IPS-NIHi11 (cell line): ENCODE results near the gene STOM.
"Not testable (repeated sequence)": the region's sequence is repeated elsewhere in the genome, so short reads cannot be mapped to it uniquely, and the experiment has no call there.

Source experiments
- DNase-seq: peaks from one replicate; pipeline ENCODE4 v3.0.0; 2012; ENCODE audit warnings: mixed read lengths, low spot score

Gene STOM, protein sequence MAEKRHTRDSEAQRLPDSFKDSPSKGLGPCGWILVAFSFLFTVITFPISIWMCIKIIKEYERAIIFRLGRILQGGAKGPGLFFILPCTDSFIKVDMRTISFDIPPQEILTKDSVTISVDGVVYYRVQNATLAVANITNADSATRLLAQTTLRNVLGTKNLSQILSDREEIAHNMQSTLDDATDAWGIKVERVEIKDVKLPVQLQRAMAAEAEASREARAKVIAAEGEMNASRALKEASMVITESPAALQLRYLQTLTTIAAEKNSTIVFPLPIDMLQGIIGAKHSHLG

GRCh38 chr9:121369595-121370265, at the start of gene STOM:
Gene STOM (minus strand): TSS chr9:121370250. CDS start chr9:121370187, 63 bp downstream.
- no peak for DNase-seq

GRCh38 chr9:121411993-121412392, 41.9 kb upstream of the STOM start:
- no peak for DNase-seq

DNA sequence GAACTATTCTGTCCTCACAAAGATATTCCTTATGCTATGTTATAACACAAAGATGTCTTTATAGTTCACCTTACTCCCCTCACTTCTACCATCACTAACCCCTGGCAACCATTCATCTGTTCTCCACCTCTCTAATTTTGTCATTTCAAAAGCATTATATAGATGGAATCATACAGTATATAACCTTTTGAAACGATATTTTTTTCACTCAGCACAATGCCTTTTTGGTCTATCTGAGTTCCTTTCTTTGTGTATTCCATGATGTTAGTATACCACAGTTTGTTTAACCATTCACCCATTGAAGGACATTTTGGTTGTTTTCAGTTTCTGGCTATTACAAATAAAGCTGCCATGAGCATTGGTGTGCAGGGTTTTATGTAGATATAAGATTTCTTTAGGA, 35.8 kb upstream of the STOM start:
- no peak for DNase-seq

- no peak for DNase-seq
Observed at GRCh38 chr9:121404906-121405305, 34.9 kb upstream of the STOM start.

DNA sequence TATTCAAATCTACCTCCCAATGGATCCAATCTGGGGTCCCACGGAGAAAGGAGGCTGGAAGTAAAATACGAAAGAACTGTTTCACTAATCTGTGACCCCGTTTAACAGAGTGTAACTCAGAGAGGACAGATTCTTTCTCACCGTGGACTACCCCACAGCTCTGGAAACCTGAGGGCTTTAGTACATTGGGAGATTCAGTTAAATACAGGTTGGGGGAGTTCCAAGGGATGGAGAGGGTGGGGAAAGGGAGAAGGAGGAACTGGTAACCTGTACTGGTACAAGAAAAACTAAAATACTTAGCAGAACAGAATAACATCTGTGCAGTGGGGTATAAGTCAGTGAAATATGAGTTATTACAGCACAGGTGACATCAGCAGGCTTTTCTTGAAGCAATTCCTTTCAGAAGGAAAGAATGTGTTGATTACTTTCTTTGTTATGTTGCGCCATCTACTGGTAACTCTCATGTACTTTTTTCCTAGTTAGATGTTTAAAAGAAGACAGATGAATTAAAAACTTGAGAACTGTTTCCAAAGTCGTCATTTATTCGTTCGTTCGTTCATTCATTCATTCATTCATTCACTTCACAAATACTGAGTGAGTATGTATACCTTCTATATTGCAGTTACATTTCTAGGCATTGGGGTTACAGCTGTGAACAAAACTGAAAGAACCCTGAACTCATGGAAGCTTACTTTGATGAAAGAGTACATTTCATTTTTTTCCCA, 30.0 kb upstream of the STOM start:
- peak; percentile 41 for DNase-seq

- no peak for DNase-seq
Observed at GRCh38 chr9:121399126-121399882, 29.3 kb upstream of the STOM start.

GRCh38 chr9:121398374-121398773, 28.3 kb upstream of the STOM start:
- no peak for DNase-seq

- DNase-seq: not testable (repeated sequence)
Observed at GRCh38 chr9:121397277-121397676, 27.2 kb upstream of the STOM start.

DNA sequence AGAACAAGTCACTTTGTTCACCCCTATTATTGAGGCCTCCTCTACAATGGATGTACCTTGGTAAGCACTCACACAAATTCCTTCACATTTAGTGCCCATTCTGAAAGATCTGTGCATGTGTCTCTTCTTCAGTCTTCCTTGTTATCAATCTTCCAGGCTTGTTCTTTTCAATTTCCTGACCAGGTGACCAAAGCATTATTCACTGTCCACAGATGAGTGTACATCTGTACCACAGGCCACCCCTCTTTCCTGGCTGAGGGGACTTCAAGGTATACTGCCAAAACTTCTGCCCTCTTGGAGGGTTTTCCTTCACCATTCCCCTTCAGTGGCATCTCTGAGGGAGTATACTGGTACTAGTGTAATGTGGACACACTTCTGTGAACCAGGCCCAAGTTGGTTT, 25.5 kb upstream of the STOM start:
- no peak for DNase-seq

DNA sequence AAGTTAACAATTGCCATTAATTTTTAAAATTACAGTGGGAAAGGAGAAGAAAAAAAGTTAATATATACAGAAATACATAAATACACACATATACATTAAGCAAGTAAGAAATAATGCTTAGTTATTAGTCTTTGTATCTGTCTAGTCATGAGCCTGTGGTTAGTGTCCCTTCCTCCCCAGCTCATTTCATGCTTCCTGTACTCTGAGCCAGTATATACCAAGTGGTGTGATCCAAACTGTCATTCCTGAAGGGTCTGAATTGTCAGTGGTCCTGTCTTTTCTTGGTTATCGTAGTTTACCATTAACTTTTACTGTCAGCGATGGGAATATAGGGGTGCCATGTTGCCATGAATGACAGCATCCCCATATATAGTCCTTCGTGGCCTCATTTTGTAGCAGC, 24.2 kb upstream of the STOM start:
- DNase-seq: no peak

DNA sequence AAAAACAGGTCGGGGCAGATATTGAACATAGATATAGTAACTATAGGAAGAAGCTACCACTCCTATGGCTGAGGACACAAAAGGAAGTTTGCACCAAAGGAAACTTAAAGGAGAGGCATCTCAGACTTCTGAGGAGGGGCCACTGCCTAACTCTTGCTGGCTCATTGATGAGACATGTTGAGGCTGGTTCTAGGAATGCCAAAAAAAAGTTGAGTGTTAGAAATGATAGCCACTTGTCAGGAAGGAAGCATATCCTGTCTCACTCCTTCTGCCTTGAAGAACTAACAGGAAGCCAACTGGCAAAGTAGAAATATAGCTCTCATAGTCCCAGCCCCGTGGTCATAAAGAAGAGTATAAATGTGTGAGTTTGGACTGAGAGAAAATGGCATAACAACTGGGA, 23.3 kb upstream of the STOM start:
- DNase-seq: no peak

DNA sequence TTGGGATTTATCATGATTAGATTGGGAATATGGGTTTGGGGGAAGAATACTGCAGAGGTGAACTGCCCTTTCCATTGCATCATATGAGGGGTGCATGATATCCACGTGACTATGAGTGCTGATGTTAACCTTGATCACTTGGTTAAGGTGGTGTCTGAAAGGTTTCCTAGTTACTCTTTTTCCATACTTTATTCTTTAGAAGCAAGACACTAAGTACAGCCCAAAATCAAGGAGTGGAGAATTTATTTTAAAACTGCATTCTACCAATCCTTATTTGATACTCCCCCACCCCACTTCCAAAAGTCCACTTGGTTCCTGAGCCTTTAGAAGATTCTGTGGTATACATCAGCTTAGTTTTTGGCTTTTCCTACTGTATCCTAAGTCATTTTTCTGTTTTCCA, 20.3 kb upstream of the STOM start:
- no peak for DNase-seq

DNA sequence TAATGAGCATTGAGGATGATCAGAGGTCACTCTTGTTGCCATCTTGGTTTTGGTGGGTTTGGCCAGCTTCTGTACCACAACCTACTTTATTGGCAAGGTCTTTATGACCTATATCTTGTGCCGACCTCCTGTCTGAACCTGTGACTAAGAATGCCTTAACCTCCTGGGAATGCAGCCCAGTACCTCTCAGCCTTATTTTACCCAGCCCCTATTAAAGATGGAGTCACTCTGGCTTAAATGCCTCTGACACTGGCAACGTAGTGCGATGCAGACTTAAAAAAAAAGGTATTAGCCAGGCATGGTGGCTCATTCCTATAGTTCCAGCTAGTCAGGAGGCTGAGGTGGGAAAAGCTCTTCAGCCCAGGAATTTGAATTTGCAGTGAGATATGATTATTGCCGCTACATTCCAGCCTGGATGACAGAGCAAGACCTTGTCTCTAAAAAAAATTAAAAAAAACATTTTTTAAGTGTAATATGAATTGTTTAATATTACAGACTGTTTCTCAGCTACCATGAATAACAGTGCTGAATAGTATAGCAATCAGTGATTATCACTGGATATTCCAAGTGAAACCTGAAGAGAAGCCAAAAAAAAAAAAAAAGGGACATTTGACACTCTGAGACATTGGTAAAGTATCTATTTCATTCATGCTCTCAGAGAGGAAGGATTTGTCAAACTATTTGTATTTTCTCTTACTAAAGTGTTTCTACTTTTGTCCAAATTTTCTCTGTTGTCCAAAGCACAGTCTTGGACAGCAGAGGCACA, 18.3 kb upstream of the STOM start:
- DNase-seq: no peak

GRCh38 chr9:121386442-121387175, 16.6 kb upstream of the STOM start:
- peak; percentile 17 for DNase-seq

DNA sequence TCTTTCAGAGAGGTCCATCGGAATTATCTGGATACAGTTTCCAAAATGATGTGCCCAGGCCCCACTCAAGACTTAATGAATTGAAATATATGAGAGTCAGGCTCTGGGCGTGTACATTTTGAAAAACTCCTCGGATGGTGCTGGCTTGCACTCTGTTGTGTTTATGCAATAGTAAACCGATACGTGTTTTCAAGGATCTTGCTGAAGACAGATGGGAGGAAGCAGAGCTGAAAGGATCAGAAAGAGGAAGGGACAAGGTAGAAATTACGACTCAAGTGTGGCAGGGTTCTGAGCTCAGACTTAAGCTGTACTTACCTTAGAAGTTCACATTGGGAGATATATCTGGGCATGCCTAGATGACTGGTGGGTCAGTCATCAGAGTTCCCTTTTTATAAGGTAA, 13.7 kb upstream of the STOM start:
- no peak for DNase-seq

- no peak for DNase-seq
Observed at GRCh38 chr9:121380846-121381245, 10.8 kb upstream of the STOM start.

DNA sequence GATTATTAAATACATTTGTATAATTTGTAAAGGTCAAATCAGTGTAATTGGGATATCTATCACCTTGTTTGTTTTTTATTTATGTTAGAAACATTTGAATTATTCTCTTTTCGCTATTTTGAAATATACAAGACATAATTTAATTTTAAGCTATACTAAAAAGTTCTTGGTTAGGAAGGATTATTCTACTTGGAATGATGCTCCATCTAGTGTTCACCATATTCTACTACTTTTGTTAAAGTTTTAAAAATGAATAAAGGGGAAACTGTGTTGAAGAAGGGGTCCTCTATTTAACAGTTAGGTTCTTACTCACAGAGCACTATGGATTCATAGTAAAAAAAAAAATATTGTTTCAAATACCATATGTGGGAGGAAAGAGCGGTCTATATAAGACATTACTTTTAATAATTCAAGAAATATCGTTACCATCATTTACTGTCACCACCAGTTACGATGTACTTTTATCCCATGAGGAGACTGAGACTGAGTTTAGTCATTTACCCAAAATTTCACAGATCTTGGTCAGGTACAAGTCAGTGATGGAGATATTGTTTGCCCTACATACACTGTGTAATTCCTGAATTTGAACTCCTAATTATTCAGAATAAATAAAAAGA, 6.3 kb upstream of the STOM start:
- no peak for DNase-seq

DNA sequence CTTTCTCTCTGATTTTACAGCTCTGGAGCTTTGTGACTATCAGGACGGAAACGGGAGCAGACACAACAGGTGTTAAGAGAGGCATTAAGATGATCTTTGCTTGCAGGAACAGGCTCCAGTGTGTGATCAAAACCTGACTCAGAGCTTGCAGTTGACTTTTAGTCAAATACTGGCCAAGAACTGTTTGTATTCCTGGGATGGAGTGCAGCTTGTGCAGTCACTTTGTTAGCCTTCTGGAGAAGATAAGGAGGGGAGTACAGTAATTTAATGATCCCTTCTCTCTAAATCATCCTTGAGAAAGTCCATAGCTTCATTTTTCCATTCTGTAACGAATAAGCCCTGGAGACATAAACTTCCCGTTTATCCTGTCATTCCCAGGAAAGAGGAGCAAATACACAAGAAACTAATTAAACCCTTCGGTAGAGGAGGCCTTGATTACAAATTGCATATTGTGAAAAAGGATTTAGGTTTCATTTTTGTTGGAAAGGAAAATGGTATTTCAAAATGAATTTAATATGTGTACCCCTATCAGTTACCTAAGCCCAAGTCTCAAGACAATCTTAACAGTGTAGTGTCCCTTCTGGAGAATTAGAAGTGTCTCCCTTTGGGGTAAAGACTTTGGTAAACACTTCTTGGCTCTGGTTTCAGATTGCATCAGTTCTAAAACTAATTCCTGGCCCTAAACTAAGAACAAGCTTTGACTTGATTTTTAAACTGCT, 3.1 kb upstream of the STOM start:
- DNase-seq: no peak

GRCh38 chr9:121372239-121373010, 2.4 kb upstream of the STOM start:
- DNase-seq: no peak
